HS-27A (cell line): ENCODE results near the gene NIPBL.
"Not testable (repeated sequence)": the region's sequence is repeated elsewhere in the genome, so short reads cannot be mapped to it uniquely, and the experiment has no call there.

ENCODE experiments used
- DNase-seq: peaks from one replicate; pipeline ENCODE4 v3.0.0-alpha.2; 2012; ENCODE audit warnings: low read depth, missing footprints

Gene NIPBL

DNA sequence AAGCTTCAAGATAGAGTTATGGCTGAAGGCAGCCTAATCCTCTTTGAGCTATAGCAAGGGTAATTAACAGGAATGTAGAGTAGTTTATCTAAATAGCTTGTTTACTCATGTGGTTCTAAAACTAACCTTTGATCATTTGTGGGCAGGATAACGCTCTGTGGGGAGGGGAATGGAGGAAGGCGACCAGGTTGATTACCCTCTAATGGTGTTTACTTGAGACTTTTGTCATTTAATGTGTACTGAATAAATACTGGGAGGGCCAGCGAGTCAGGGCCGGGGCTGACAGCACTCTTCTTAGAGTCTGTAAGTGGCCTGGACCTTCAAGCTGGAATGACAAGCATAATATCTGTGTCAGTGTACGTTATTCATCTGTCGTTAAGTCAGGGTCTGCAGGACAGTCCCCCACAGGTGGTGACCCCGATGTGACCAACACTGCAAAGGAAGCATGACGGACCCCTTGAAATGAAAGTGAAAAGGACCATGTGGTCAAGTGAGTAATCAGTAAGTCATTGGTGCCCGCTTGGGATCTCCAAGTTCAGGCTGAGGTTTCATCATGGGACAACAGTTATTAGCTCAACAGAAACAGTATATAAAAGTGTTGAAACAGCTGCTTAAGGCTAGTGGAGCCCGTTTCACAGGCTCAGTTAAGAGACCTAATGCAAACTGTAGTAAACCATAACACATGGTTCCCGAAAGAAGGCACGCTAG lies 210.1 kb downstream of the NIPBL start:
- no peak for DNase-seq

DNA sequence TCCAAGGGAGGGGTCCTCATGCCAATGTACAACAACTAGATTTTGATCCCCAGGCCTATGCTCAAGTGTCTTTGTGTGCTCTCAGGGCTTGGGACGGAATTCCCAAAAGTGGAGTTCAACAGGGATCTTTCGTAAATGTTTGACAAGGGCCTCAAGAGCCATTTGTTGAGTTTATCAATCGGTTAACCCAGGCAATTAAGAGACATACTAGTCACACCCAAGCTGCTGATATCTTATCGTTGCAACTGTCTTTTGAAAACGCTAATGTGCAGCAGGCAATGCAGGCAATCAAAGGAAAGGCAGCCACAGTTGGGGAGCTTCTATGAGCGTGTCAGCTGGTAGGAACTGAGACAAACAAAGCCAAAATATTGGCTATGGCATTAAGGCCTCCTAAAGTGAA lies 211.4 kb downstream of the NIPBL start:
- DNase-seq = no peak

DNA sequence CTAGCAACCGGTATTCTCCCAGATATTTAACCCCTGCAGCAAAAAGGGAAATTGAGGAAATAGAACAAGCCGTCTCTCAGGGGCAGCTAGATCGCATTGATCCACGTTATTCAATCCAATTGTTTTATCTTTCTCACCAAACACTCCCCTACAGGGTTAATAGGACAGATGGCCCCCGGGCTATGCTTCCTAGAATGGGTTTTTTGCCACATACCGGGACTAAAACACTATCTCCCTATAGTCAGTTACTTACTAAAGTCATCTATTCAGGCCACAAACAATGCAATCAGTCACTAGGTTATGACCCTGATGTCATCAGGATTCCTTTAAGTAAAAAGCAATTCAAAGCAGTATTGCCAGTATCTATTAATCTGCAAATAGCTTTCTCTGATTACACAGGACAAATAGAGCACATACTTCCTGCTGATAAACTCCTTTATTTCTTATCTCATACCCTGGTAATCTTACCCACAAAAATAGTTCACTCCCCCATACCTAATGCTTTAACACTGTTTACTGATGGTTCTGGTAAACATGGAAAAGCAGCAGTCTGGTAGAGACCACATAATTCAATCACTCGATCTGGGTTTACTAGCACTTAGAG lies 213.7 kb downstream of the NIPBL start:
- no peak for DNase-seq

- no peak for DNase-seq
Observed at GRCh38 chr5:37090781-37091180, 214.2 kb downstream of the NIPBL start.

DNA sequence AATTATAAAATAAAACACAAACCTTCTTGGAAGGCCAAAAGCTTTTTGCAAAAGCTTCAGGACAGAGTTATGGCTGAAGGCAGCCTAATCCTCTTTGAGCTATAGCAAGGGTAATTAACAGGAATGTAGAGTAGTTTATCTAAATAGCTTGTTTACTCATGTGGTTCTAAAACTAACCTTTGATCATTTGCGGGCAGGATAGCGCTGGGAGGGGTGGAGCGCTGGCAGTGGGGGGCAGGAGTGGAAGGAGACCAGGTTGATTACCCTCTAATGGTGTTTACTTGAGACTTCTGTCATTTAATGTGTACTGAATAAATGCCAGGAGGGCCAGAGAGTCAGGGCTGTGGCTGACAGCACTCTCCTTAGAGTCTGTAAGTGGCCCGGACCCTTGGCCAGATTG lies 217.2 kb downstream of the NIPBL start:
- DNase-seq = not testable (repeated sequence)

- not testable (repeated sequence) for DNase-seq
Observed at GRCh38 chr5:37099267-37099666, 222.7 kb downstream of the NIPBL start.

DNA sequence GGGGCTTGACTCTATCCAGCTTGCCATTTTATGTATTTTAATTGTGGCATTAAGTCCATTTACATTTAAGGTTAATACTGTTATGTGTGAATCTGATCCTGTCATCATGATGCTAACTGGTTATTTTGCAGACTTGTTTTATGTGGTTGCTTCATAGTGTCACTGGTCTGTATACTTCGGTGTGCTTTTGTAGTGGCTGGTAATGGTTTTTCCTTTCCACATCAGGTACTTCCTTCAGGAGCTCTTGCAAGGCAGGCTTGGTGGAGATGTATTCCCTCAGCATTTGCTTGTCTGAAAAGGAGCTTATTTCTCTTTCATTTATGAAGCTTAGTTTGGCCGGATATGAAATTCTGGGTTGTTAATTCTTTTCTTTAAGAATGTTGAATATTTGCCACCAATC lies 226.7 kb downstream of the NIPBL start:
- DNase-seq = no peak

- no peak for DNase-seq
Observed at GRCh38 chr5:37109338-37109737, 232.8 kb downstream of the NIPBL start.

GRCh38 chr5:37110135-37110534 lies 233.6 kb downstream of the NIPBL start:
- DNase-seq = no peak

DNA sequence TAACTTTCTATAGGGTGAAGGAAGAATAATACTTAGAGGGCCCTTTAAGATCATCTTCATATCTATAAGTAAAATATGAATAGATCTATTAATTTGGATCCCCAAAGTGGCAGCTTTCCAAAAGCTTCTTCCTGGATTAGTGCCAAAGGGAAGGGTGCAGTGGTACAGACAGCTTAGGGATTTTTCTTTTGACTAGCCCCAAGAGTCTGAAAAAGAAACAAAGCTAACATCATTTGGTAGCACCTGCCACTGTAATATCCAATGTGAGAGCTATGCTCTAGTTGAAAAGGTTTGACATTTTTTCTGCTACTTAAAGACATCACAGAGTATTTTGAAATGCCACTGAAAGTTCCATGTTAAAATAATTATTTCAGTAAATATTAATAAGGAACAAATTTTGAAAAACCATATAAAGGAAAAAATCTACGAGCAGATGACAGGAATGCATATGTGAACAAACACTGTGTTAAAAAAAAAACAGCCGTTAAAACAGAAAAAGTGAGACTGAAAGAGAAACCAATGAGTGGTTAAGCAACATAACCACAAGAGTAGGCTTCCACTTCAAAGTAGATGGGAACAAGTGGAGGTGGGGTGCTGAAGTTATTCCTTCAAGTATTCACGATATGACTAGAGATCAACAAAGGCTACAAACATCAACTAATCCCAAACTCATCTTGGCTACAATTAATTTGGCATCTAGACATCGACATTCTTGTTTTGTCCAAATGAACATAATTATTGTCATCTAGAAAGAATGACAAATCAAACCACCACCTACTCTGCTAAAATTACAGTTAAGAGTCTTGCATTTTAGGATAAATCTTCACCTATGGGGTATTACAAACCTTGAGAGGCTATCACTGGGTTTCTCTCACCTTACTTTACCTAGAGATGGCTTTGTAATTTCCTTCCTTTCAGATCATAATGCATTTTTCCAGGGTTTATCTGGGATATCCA lies 235.1 kb downstream of the NIPBL start:
- DNase-seq = no peak

- DNase-seq = no peak
Observed at GRCh38 chr5:37112383-37112991, 235.9 kb downstream of the NIPBL start.
